OCI-LY7 (cell line): ENCODE data around the gene LIX1.

Experiments
- EZH2phosphoT487 ChIP-seq: fragments of 200-600 bp; sonication (generic); IDR thresholded peaks from 2 replicates; pipeline ENCODE4 v1.6.1; 2018; ENCODE audit warnings: low read depth, borderline replicate concordance, mild to moderate bottlenecking, mixed run types, antibody characterized with exemption, low read length, moderate library complexity, mixed read lengths
- TF ChIP-seq, protein P1 (sequence below): fragments of 200-600 bp; sonication (generic); conservative IDR thresholded peaks from 2 replicates; pipeline ENCODE4 v1.5.1; 2014; ENCODE audit warnings: mild to moderate bottlenecking, antibody characterized with exemption, low read length, moderate library complexity, mixed read lengths

- TF ChIP-seq, protein P1, sequence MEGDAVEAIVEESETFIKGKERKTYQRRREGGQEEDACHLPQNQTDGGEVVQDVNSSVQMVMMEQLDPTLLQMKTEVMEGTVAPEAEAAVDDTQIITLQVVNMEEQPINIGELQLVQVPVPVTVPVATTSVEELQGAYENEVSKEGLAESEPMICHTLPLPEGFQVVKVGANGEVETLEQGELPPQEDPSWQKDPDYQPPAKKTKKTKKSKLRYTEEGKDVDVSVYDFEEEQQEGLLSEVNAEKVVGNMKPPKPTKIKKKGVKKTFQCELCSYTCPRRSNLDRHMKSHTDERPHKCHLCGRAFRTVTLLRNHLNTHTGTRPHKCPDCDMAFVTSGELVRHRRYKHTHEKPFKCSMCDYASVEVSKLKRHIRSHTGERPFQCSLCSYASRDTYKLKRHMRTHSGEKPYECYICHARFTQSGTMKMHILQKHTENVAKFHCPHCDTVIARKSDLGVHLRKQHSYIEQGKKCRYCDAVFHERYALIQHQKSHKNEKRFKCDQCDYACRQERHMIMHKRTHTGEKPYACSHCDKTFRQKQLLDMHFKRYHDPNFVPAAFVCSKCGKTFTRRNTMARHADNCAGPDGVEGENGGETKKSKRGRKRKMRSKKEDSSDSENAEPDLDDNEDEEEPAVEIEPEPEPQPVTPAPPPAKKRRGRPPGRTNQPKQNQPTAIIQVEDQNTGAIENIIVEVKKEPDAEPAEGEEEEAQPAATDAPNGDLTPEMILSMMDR = no peak
- TF ChIP-seq EZH2phosphoT487 = no peak
Observed at GRCh38 chr5:97141539-97141938, 872 bp downstream of the LIX1 start.
